OCI-LY3 (cell line): ENCODE measurements around the gene NOS1AP.

ENCODE experiments used
- H2AFZ ChIP-seq: fragments of 200-600, 300-600 bp; shearing (Covaris generic); 2 replicates; pipeline ENCODE4 v1.6.0; 2014; ENCODE audit warnings: antibody characterized with exemption, low read depth, low read length
- H3K27ac ChIP-seq: fragments of 200-600, 300-600 bp; sonication (generic); 2 replicates; pipeline ENCODE4 v1.5.1; 2014; ENCODE audit warnings: mild to moderate bottlenecking, low read length, moderate library complexity, mixed read lengths
- H3K27me3 ChIP-seq: fragments of 200-600, 300-600 bp; sonication (generic); 2 replicates; pipeline ENCODE4 v1.6.1; 2014; ENCODE audit warnings: low read depth, low read length, mixed read lengths
- H3K36me3 ChIP-seq: fragments of 200-600, 300-600 bp; sonication (generic); replicated peaks from 2 replicates; pipeline ENCODE3; 2014; ENCODE audit warnings: low read depth, low read length, mixed read lengths
- H3K4me1 ChIP-seq: fragments of 300-600, 200-600 bp; sonication (generic); 2 replicates; pipeline ENCODE4 v1.6.1; 2014; ENCODE audit warnings: low read length, mixed read lengths
- H3K4me2 ChIP-seq: fragments of 200-600, 300-600 bp; sonication (generic); 2 replicates; pipeline ENCODE4 v1.6.1; 2014; ENCODE audit warnings: low read length, mixed read lengths
- H3K4me3 ChIP-seq: fragments of 300-600, 200-600 bp; sonication (generic); 2 replicates; pipeline ENCODE4 v1.5.1; 2014; ENCODE audit warnings: antibody characterized with exemption, mild to moderate bottlenecking, low read length, moderate library complexity
- H3K79me2 ChIP-seq: fragments of 300-600, 200-600 bp; shearing (Covaris generic); 2 replicates; pipeline ENCODE4 v1.6.1; 2014; ENCODE audit warnings: mild to moderate bottlenecking, low read length, mixed read lengths
- H3K9ac ChIP-seq: fragments of 300-600, 200-600 bp; shearing (Covaris generic); 2 replicates; pipeline ENCODE4 v1.6.0; 2014; ENCODE audit warnings: mild to moderate bottlenecking, low read length, moderate library complexity
- H3K9me3 ChIP-seq: fragments of 200-600, 300-600 bp; shearing (Covaris generic); 2 replicates; pipeline ENCODE4 v1.6.1; 2014; ENCODE audit warnings: low read length, mixed read lengths; ENCODE audit not compliant: insufficient read depth
- H4K20me1 ChIP-seq: fragments of 200-600, 300-600 bp; sonication (generic); 2 replicates; pipeline ENCODE4 v1.6.1; 2016; ENCODE audit warnings: low read length, mixed read lengths; ENCODE audit not compliant: insufficient read depth
- EZH2phosphoT487 ChIP-seq: fragments of 200-600 bp; shearing (Covaris generic); IDR thresholded peaks from 2 replicates; pipeline ENCODE4 v1.6.1; 2018; ENCODE audit warnings: antibody characterized with exemption, mixed run types, low read depth
- TF ChIP-seq, protein P1 (sequence below): fragments of 200-600, 300-600 bp; sonication (generic); IDR thresholded peaks from 2 replicates; pipeline ENCODE4 v1.5.1; 2014; ENCODE audit warnings: antibody characterized with exemption, low read length, low read depth

Gene NOS1AP

DNA sequence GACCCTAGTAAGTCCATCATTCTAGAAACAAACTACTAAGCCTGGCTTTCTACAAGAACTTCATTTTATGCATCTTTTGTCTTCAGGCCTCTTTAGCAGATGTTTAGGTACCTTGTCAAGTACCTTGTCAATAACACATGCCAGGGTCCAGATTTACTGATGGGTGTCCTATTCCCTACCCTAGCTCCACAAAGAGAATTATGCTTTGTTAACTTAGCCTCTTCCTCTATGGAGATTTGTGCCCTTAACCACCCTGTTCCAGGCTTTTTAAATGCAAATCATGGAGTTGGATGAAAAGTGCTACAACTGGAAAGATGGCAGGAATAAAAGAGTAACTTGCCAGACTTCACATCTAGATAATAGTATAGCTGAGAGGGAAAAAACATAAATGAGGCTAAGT is 264.5 kb downstream of the NOS1AP start:
- no peaks in the 10 kb centered on the region for H4K20me1 ChIP-seq
- no peak overlapping the region for H3K27ac ChIP-seq
- H3K4me3 ChIP-seq, result no peak overlapping the region
- H3K27me3 ChIP-seq, result peaks cover 71% of the 10 kb centered on the region
- no peak overlapping the region for H2AFZ ChIP-seq
- H3K79me2 ChIP-seq, result no peaks in the 10 kb centered on the region
- no peaks in the 10 kb centered on the region for H3K9me3 ChIP-seq
- H3K4me1 ChIP-seq, result no peaks in the 10 kb centered on the region
- no peaks in the 10 kb centered on the region for H3K36me3 ChIP-seq
- TF ChIP-seq, protein P1, sequence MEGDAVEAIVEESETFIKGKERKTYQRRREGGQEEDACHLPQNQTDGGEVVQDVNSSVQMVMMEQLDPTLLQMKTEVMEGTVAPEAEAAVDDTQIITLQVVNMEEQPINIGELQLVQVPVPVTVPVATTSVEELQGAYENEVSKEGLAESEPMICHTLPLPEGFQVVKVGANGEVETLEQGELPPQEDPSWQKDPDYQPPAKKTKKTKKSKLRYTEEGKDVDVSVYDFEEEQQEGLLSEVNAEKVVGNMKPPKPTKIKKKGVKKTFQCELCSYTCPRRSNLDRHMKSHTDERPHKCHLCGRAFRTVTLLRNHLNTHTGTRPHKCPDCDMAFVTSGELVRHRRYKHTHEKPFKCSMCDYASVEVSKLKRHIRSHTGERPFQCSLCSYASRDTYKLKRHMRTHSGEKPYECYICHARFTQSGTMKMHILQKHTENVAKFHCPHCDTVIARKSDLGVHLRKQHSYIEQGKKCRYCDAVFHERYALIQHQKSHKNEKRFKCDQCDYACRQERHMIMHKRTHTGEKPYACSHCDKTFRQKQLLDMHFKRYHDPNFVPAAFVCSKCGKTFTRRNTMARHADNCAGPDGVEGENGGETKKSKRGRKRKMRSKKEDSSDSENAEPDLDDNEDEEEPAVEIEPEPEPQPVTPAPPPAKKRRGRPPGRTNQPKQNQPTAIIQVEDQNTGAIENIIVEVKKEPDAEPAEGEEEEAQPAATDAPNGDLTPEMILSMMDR, result no peak
- no peak overlapping the region for H3K4me2 ChIP-seq
- H3K9ac ChIP-seq, result no peak overlapping the region

DNA sequence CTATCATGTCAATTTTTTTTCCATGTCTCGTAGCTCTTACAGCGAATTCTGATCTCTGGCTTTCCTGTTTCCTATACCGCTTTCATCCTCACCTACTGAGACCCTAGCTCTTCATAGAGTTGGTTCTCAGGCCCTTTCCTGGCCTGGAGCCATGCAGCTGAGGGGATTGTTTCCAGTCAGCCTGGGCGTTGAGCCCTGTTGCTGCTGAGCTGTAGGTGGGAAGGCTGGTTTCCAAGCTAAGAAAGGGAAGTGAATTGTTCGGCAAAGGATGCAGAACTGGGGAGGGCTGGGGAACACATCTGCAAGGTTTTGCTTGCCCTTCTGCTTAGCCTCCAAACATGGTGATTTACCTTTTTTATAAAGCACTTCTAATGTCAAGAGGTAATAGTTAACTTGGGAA is 265.6 kb downstream of the NOS1AP start:
- no peak overlapping the region for H3K4me3 ChIP-seq
- H4K20me1 ChIP-seq, result no peaks in the 10 kb centered on the region
- H3K9ac ChIP-seq, result no peak overlapping the region
- no peak for TF ChIP-seq EZH2phosphoT487
- TF ChIP-seq, protein P1, result no peak
- H3K9me3 ChIP-seq, result no peaks in the 10 kb centered on the region
- H3K4me2 ChIP-seq, result no peak overlapping the region
- H3K36me3 ChIP-seq, result no peaks in the 10 kb centered on the region
- no peaks in the 10 kb centered on the region for H3K79me2 ChIP-seq
- H2AFZ ChIP-seq, result no peak overlapping the region
- no peaks in the 10 kb centered on the region for H3K4me1 ChIP-seq
- peaks cover 66% of the 10 kb centered on the region for H3K27me3 ChIP-seq
- no peak overlapping the region for H3K27ac ChIP-seq

DNA sequence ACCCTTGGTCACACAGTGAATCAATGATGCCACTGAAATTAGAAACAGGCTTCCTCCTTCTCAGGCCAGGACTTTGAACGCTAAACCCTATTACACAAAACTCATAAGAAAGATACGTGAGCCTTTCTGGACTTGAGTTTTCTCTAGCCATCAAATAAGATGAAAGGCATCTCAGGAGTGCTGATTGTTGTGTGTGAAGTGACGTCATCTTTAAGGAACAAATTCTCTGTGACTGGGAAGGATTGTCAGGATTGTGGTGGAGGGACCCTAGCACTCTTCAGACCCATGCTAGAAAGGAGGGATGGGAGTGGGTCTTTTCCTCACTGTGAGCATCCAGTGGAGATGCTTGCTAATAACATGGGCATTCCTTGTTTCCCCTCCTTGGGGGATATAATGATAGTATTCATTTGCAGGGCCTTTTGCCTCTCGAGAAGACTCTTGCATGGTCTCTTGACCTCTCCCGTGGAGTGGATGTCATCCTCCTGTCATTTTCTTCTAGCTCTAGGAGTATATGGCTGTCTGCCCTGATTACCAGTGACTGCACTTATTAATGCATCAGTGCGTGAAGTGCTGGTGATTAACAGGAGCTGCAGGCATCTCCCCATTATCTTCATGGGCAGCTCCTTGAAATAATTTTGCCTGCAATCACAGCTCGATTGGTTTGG is 267.3 kb downstream of the NOS1AP start:
- H3K9me3 ChIP-seq, result no peaks in the 10 kb centered on the region
- no peak overlapping the region for H3K9ac ChIP-seq
- TF ChIP-seq, protein P1, result no peak
- no peak for TF ChIP-seq EZH2phosphoT487
- no peak overlapping the region for H3K4me2 ChIP-seq
- no peak overlapping the region for H2AFZ ChIP-seq
- no peaks in the 10 kb centered on the region for H4K20me1 ChIP-seq
- no peaks in the 10 kb centered on the region for H3K79me2 ChIP-seq
- H3K36me3 ChIP-seq, result no peaks in the 10 kb centered on the region
- H3K27ac ChIP-seq, result no peak overlapping the region
- no peak overlapping the region for H3K4me3 ChIP-seq
- H3K4me1 ChIP-seq, result no peaks in the 10 kb centered on the region
- peaks cover 54% of the 10 kb centered on the region for H3K27me3 ChIP-seq

DNA sequence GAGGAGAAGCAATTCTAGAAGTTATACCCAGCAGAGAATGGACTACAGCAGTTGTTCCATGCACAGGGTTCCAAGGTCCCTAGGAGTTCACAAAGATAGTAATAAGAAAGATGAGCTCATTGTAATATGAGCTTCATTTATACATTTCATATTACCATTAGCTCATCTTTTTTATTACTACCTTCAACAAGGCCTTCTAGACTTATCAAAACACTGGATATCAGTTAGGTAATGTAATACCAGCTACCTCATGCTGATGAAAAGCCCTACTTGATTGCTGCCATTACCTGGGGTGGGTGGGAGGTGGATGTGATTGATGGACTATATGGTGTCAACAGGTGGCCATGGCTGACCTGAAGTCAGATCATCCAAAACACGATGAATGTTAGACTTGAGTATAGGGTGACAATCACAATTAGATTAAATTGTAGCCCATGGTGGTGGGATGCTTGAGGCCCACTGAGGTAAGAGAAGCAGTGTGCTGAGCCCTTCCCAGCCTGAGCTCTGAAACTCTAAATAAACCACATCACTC is 273.0 kb downstream of the NOS1AP start:
- H3K79me2 ChIP-seq, result no peaks in the 10 kb centered on the region
- H3K9ac ChIP-seq, result no peak overlapping the region
- H3K9me3 ChIP-seq, result no peaks in the 10 kb centered on the region
- H2AFZ ChIP-seq, result no peak overlapping the region
- H3K27ac ChIP-seq, result no peak overlapping the region
- H3K36me3 ChIP-seq, result no peaks in the 10 kb centered on the region
- H4K20me1 ChIP-seq, result no peaks in the 10 kb centered on the region
- H3K27me3 ChIP-seq, result peaks cover 33% of the 10 kb centered on the region
- TF ChIP-seq, protein P1, result no peak
- TF ChIP-seq EZH2phosphoT487, result no peak
- H3K4me2 ChIP-seq, result no peak overlapping the region
- no peak overlapping the region for H3K4me3 ChIP-seq
- H3K4me1 ChIP-seq, result peaks cover 3% of the 10 kb centered on the region
